Upper lobe of left lung (tissue), 6 donors: ENCODE measurements around the gene MAGEA9B. TPM values are rescaled to one million over a fixed set of nuclear protein-coding genes. Genes with fewer than 3 reads are reported as not detected.
"Not testable (repeated sequence)": the region's sequence is repeated elsewhere in the genome, so short reads cannot be mapped to it uniquely, and the experiment has no call there.

ENCODE experiments used
- ATAC-seq, 2 donors: fragments of 200-7000 bp; cut with Tn5 transposase; one replicate each; pipeline ENCODE4 v1.9.1; 2022; ENCODE audit warnings: mild to moderate bottlenecking in 2 of 2, moderate library complexity in 2 of 2; ENCODE audit not compliant: low FRiP score in 2 of 2
- DNase-seq, 2 donors: peaks; one replicate each; pipeline ENCODE4 v3.0.0-alpha.2; 2019 to 2020
- H3K27ac ChIP-seq, 4 donors: fragments of 200-600 bp; sonication (generic); one replicate each; pipeline ENCODE4 v1.5.1; 2016 to 2019
- H3K27me3 ChIP-seq, 4 donors: fragments of 200-600 bp; sonication (generic); one replicate each; pipeline ENCODE4 v1.5.1; 2017 to 2019
- H3K36me3 ChIP-seq, 4 donors: fragments of 200-600 bp; sonication (generic); one replicate each; pipeline ENCODE4 v1.5.1; 2016 to 2019
- H3K4me1 ChIP-seq, 4 donors: fragments of 200-600 bp; sonication (generic); one replicate each; pipeline ENCODE4 v1.5.1; 2018 to 2019
- H3K4me3 ChIP-seq, 4 donors: fragments of 200-600 bp; sonication (generic); one replicate each; pipeline ENCODE4 v1.5.1; 2017 to 2019; ENCODE audit warnings: mild to moderate bottlenecking in 2 of 4, moderate library complexity in 1 of 4
- H3K9me3 ChIP-seq, 4 donors: fragments of 200-600 bp; sonication (generic); one replicate each; pipeline ENCODE4 v1.5.1; 2018 to 2019
- WGBS, 2 donors: methylation state at CpG; one replicate each; pipeline ENCODE4 v1.1.5; 2017 to 2018; 5-methylcytosine and 5-hydroxymethylcytosine counted together
- total RNA-seq, 6 donors: library from RNA; depleted of rRNA in 4 of 6; stranded (reverse); fragments of >200 nt in 4 of 6; gene quantifications; one replicate each; pipeline versions ENCODE4 v1.1.0 to v1.2.1, GENCODE V29; 2016 to 2021
- donor health status: DM: no; HTN: no; CAD: no; lungs with moderate emphysema.
- donor health status: DM: no; HTN: yes; CAD: no; lungs with severe emphysema.

The MAGEA9B gene
- total RNA-seq, 6 donors from 2014 or later, result not detected

GRCh38 chrX:149532868-149533267 is 54.4 kb downstream of the MAGEA9B start:
- H3K36me3 ChIP-seq, result peaks cover 0 to 11% (median 2%) of the 10 kb centered on the region in 4 donors
- H3K27ac ChIP-seq, H3K4me1 ChIP-seq, H3K4me3 ChIP-seq, ATAC-seq, DNase-seq, H3K9me3 ChIP-seq, H3K27me3 ChIP-seq: not testable (repeated sequence)
- WGBS, 2 donors, result no CpG with 5 or more reads among the region's 3 CpGs

Other genes with a start within 250 kb of the MAGEA9B start
- gene IDS, start 82.2 kb downstream of the MAGEA9B start, total RNA-seq, result 100 to 1,000 TPM in 3 of 6 donors, 10 to 100 TPM in 3; 77.5 to 130 (median 97.5) TPM
- 10 to 100 TPM; 12.2 to 30.5 (median 17.2) TPM for gene EOLA1, start 46.4 kb downstream of the MAGEA9B start, total RNA-seq
- not detected for gene HSFX3, start 37.5 kb downstream of the MAGEA9B start, total RNA-seq
- under 1 TPM in 2 of 6 donors, not detected in 4; 0.24 to 0.49 TPM for gene HSFX2, start 7.9 kb upstream of the MAGEA9B start, total RNA-seq
- gene TMEM185A, start 44.3 kb upstream of the MAGEA9B start, total RNA-seq, result 10 to 100 TPM in 5 of 6 donors, 1 to 10 TPM in 1; 9.4 to 26.0 (median 17.2) TPM
- not detected for gene MAGEA11, start 124.6 kb upstream of the MAGEA9B start, total RNA-seq
- gene HSFX1, start 186.6 kb upstream of the MAGEA9B start, total RNA-seq, result 1 to 10 TPM in 3 of 6 donors, under 1 TPM in 1, not detected in 2; 0.91 to 4.2 (median 1.4) TPM
- not detected for gene MAGEA9, start 194.5 kb upstream of the MAGEA9B start, total RNA-seq